Amniotic epithelial cell (primary cell): ENCODE results near the gene BATF2.

Experiments used
- DNase-seq: peaks from one replicate; pipeline ENCODE4 v3.0.0-alpha.2; 2010; ENCODE audit warnings: low read depth

The BATF2 gene

GRCh38 chr11:64963072-64963631 lies 33.6 kb downstream of the BATF2 start:
- no peak for DNase-seq

- no peak for DNase-seq
Observed at GRCh38 chr11:64960719-64961118, 36.1 kb downstream of the BATF2 start.

DNA sequence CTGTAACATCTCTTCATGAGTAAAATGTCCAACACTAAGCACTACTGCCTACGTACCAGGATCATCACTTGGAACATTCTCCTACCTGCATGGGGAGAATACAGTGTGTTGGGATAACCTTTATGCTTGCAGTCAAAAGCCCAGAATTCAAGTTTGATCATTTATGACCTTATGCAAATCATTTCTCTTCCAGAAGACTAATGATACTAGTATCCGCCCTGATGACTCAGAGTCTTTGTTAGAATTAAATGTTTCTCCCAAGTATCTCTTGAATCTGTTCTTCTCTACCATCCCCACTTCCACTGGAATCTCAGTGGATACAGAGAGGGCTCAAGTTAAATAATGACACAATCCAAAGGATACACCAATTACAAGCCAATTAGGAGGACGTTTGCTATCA lies 37.3 kb downstream of the BATF2 start:
- no peak for DNase-seq

- DNase-seq: no peak
Observed at GRCh38 chr11:64954201-64954600, 42.6 kb downstream of the BATF2 start.

DNA sequence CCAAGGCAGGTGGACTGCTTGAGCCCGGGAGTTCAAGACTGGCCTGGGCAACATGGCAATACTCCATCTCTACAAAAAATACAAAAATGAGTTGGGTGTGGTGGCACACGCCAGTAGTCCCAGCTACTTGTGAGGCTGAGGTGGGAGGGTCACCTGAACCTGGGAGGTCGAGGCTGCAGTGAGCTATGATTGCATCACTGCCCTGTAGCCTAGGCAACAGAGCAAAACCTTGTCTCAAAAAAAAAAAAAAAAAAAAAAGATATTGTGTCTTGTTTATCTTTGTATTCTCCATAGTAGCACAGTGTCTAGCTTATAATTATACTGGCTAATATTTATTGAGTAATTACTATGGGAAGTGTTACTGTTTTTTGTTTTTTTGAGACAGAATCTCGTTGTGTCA lies 45.2 kb downstream of the BATF2 start:
- DNase-seq: no peak

- no peak for DNase-seq
Observed at GRCh38 chr11:64947208-64947814, 49.5 kb downstream of the BATF2 start.
